Measurements from ENCODE around the gene PRPS1. TPM values are rescaled to one million over a fixed set of nuclear protein-coding genes. Genes with fewer than 3 reads are reported as not detected.

The PRPS1 gene
- polyA plus RNA-seq, 3 donors: 10.4 to 11.8 (median 11.4) TPM

DNA sequence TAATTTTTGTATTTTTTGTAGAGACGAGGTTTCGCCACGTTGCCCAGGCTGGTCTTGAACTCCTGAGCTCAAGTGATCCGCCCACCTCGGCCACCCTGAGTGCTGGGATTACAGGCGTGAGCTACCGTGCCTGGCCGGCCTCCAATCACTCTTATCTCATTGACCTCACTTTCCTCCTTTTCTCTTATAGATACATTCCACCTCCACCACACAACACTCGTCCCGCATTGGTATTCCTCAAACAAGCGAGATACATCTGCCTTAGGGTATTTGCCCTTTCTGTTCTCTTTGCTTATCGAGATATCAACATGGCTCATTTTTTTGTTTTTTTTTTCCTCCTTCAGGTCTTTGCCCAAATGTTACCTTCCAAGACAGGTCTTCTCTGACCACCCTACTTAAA, 1.8 kb upstream of the PRPS1 start:
- H3K27me3 ChIP-seq (ENCODE audit: control insufficient read depth in 2 of 2, insufficient read depth in 2 of 2, low read length in 2 of 2): no peaks in the 10 kb centered on the region
- Mint-ChIP-seq H3K9me3 (peaks cover 0 to 6% (median 2%) of the 10 kb centered on the region in 7 donors), H3K4me3 (no peak overlapping the region), H3K27ac (peak overlapping the region in 2 of 7 donors; percentile 15 to 36), H3K27me3 (ENCODE audit: low read depth in 3 of 3) (no peaks in the 10 kb centered on the region), H3K36me3 (no peaks in the 10 kb centered on the region), H3K4me1 (peaks cover 21% of the 10 kb centered on the region)
- no peak overlapping the region for H3K9ac ChIP-seq (ENCODE audit: insufficient read depth, low read length, poor library complexity, severe bottlenecking)
- WGBS (ENCODE audit: insufficient coverage): 97% methylated on average over 6 of the region's 12 CpGs
- H4K20me1 ChIP-seq (ENCODE audit: insufficient read depth, low read length): no peaks in the 10 kb centered on the region
- H3K4me2 ChIP-seq (replicated peaks; ENCODE audit: extremely low read depth, low read length, poor library complexity, severe bottlenecking): no peak overlapping the region
- H3K9me3 ChIP-seq (replicated peaks in 1 of 2; ENCODE audit: control insufficient read depth in 1 of 2, insufficient read depth in 1 of 2, low read length in 2 of 2): no peaks in the 10 kb centered on the region
- intact Hi-C loops (cut with micrococcal nuclease): no loop called here
- no peak overlapping the region for H3K27ac ChIP-seq (ENCODE audit: low read depth in 1 of 2, low read length in 2 of 2)
- H3K4me3 ChIP-seq (replicated peaks in 1 of 3; ENCODE audit: low read depth in 2 of 3, low read length in 3 of 3): no peak overlapping the region
- H3K4me1 ChIP-seq (ENCODE audit: control insufficient read depth in 1 of 2, insufficient read depth in 2 of 2, low read length in 2 of 2): peaks cover 17 to 20% of the 10 kb centered on the region in 2 donors
- peaks cover 23% of the 10 kb centered on the region for H3K79me2 ChIP-seq (ENCODE audit: insufficient read depth, low read length)
- no peaks in the 10 kb centered on the region for H3K36me3 ChIP-seq (replicated peaks in 1 of 2; ENCODE audit: control insufficient read depth in 1 of 2, insufficient read depth in 2 of 2, low read length in 2 of 2)
- H2AFZ ChIP-seq (ENCODE audit: insufficient read depth, low read depth, low read length, poor library complexity, severe bottlenecking): no peak overlapping the region
- TF ChIP-seq, protein P1, sequence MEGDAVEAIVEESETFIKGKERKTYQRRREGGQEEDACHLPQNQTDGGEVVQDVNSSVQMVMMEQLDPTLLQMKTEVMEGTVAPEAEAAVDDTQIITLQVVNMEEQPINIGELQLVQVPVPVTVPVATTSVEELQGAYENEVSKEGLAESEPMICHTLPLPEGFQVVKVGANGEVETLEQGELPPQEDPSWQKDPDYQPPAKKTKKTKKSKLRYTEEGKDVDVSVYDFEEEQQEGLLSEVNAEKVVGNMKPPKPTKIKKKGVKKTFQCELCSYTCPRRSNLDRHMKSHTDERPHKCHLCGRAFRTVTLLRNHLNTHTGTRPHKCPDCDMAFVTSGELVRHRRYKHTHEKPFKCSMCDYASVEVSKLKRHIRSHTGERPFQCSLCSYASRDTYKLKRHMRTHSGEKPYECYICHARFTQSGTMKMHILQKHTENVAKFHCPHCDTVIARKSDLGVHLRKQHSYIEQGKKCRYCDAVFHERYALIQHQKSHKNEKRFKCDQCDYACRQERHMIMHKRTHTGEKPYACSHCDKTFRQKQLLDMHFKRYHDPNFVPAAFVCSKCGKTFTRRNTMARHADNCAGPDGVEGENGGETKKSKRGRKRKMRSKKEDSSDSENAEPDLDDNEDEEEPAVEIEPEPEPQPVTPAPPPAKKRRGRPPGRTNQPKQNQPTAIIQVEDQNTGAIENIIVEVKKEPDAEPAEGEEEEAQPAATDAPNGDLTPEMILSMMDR (IDR thresholded peaks at IDR 0.05): no peak
- no peak for DNase-seq

DNA sequence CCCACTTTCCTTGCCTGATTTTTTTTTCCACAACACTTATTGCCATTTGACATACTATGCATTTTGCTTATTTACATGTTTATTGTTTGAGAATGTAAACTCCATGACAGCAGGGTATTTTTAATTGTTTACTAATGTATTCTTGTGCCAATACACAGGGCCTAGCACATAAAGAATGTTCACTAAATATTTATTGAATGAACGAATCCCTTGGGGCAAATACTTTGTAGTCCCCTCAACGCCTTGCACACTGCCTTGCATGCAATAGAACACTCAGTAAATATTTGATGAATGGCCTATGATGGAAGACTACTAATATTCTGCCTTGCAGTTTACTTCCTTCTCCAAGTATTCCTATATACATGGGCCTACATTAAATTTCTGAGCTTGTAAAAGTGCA, 1.4 kb upstream of the PRPS1 start:
- no peak overlapping the region for H3K4me2 ChIP-seq (replicated peaks; ENCODE audit: extremely low read depth, low read length, poor library complexity, severe bottlenecking)
- Mint-ChIP-seq H3K9me3 (peaks cover 0 to 6% (median 2%) of the 10 kb centered on the region in 7 donors), H3K4me1 (peaks cover 21% of the 10 kb centered on the region), H3K27ac (no peak overlapping the region), H3K27me3 (ENCODE audit: low read depth in 3 of 3) (no peaks in the 10 kb centered on the region), H3K36me3 (no peaks in the 10 kb centered on the region), H3K4me3 (no peak overlapping the region)
- no peak overlapping the region for H3K9ac ChIP-seq (ENCODE audit: insufficient read depth, low read length, poor library complexity, severe bottlenecking)
- no peak overlapping the region for H3K4me3 ChIP-seq (replicated peaks in 1 of 3; ENCODE audit: low read depth in 2 of 3, low read length in 3 of 3)
- H3K9me3 ChIP-seq (replicated peaks in 1 of 2; ENCODE audit: control insufficient read depth in 1 of 2, insufficient read depth in 1 of 2, low read length in 2 of 2): no peaks in the 10 kb centered on the region
- intact Hi-C loops (cut with micrococcal nuclease): no loop called here
- peaks cover 17 to 20% of the 10 kb centered on the region in 2 donors for H3K4me1 ChIP-seq (ENCODE audit: control insufficient read depth in 1 of 2, insufficient read depth in 2 of 2, low read length in 2 of 2)
- no peaks in the 10 kb centered on the region for H3K36me3 ChIP-seq (replicated peaks in 1 of 2; ENCODE audit: control insufficient read depth in 1 of 2, insufficient read depth in 2 of 2, low read length in 2 of 2)
- WGBS (ENCODE audit: insufficient coverage): no CpG with 5 or more reads among the region's 2 CpGs
- no peaks in the 10 kb centered on the region for H4K20me1 ChIP-seq (ENCODE audit: insufficient read depth, low read length)
- TF ChIP-seq, protein P1 (IDR thresholded peaks at IDR 0.05): no peak
- no peak for DNase-seq
- H3K27me3 ChIP-seq (ENCODE audit: control insufficient read depth in 2 of 2, insufficient read depth in 2 of 2, low read length in 2 of 2): no peaks in the 10 kb centered on the region
- H3K79me2 ChIP-seq (ENCODE audit: insufficient read depth, low read length): peaks cover 23% of the 10 kb centered on the region
- H2AFZ ChIP-seq (ENCODE audit: insufficient read depth, low read depth, low read length, poor library complexity, severe bottlenecking): no peak overlapping the region
- no peak overlapping the region for H3K27ac ChIP-seq (ENCODE audit: low read depth in 1 of 2, low read length in 2 of 2)

Measured in CD14-positive monocyte (primary cell).